ENCODE data around the gene RNF207. TPM values are rescaled to one million over a fixed set of nuclear protein-coding genes. Genes with fewer than 3 reads are reported as not detected.

RNF207 gene
- total and polyA plus RNA-seq, 10 of the 15 experiments (the other 5 are each of a cell fraction or from before 2014, with no cell fraction given) = 1.7 to 36.4 (median 13.1) TPM

- no peaks in the 10 kb centered on the region for H3K36me3 ChIP-seq (ENCODE audit: control insufficient read depth in 2 of 2, insufficient read depth in 2 of 2, low read length in 1 of 2)
- ChIA-PET SMC1A (ENCODE audit: uncharacterized antibody, unreplicated experiment) (no interaction called here), POLR2A (no interaction called here), CTCF (no interaction called here), RAD21 (ENCODE audit: unreplicated experiment) (no interaction called here)
- no peak overlapping the region for H3K4me3 ChIP-seq
- ATAC-seq (no peak), FAIRE-seq (no peak), DNase-seq (ENCODE audit: low read depth, low spot score) (no peak)
- H2AFZ ChIP-seq (ENCODE audit: control insufficient read depth, low read depth, low read length) = no peak overlapping the region
- H4K20me1 ChIP-seq (ENCODE audit: control insufficient read depth, insufficient read depth) = no peaks in the 10 kb centered on the region
- no peak overlapping the region for H3K4me2 ChIP-seq (ENCODE audit: control insufficient read depth, insufficient read depth)
- no peaks in the 10 kb centered on the region for H3K79me2 ChIP-seq (ENCODE audit: control insufficient read depth, insufficient read depth, low read length)
- intact Hi-C loops (cut with micrococcal nuclease; ENCODE audit: unreplicated experiment) (no loop called here), in situ Hi-C loops (cut with MboI) (no loop called here)
- BruUV-seq (replicated peaks) = no TSS peak
- 71% methylated on average over 6 of the region's 6 CpGs for WGBS (ENCODE audit: insufficient coverage, insufficient replicate concordance, low lambda C conversion rate, missing lambda C conversion rate)
- H3K27me3 ChIP-seq (replicated peaks in 1 of 2; ENCODE audit: control insufficient read depth in 2 of 2, insufficient read depth in 2 of 2, low read length in 1 of 2) = peaks cover 0 to 5% of the 10 kb centered on the region in 2 experiments; a peak in 2 of 4 replicates
- no peaks in the 10 kb centered on the region for H3K4me1 ChIP-seq (ENCODE audit: control insufficient read depth, insufficient read depth, low read length)
- TF ChIP-seq SUPT20H (IDR thresholded peaks at IDR 0.05; ENCODE audit: borderline replicate concordance, control insufficient read depth, low read depth, low read length) = no peak
- no peak for TF ChIP-seq NFYA (IDR thresholded peaks at IDR 0.05; ENCODE audit: borderline replicate concordance, low read depth, low read length)
- no peak for TF ChIP-seq PML (IDR thresholded peaks at IDR 0.05; ENCODE audit: low read length)
- TF ChIP-seq RCOR1 (conservative IDR thresholded peaks at IDR 0.05; ENCODE audit: low read depth, low read length) = no peak
- no peak for TF ChIP-seq MEF2A (IDR thresholded peaks at IDR 0.05; ENCODE audit: insufficient read depth, low read depth, low read length)
- TF ChIP-seq SRF (IDR thresholded peaks at IDR 0.05; ENCODE audit: low read depth in 2 of 2, low read length in 2 of 2) = no peak
- no peak for TF ChIP-seq MYB (IDR thresholded peaks at IDR 0.05; ENCODE audit: borderline replicate concordance, low read depth, low read length)
- no peak for TF ChIP-seq ASH2L (IDR thresholded peaks at IDR 0.05; ENCODE audit: borderline replicate concordance, low read depth)
- TF ChIP-seq NFXL1 (IDR thresholded peaks at IDR 0.05; ENCODE audit: borderline replicate concordance) = no peak
- no peak for TF ChIP-seq MTA3 (IDR thresholded peaks at IDR 0.05; ENCODE audit: borderline replicate concordance, low read length)
- no peak for TF ChIP-seq HDAC6 (IDR thresholded peaks at IDR 0.05; ENCODE audit: unreplicated experiment)
- TF ChIP-seq MEF2B (IDR thresholded peaks at IDR 0.05; ENCODE audit: partially characterized antibody, poor library complexity, severe bottlenecking) = no peak
- TF ChIP-seq CBX3 (IDR thresholded peaks at IDR 0.05; ENCODE audit: borderline replicate concordance, low read depth) = no peak
- no peak for TF ChIP-seq HCFC1 (IDR thresholded peaks at IDR 0.05; ENCODE audit: low read length)
- no peak overlapping the region for H3K27ac ChIP-seq (ENCODE audit: control insufficient read depth, insufficient read depth)
- H3K9ac ChIP-seq (ENCODE audit: control insufficient read depth, insufficient read depth, low read length) = no peak overlapping the region
- no peaks in the 10 kb centered on the region; the same call in 2 of the 3 replicates for H3K9me3 ChIP-seq (replicated peaks; ENCODE audit: control insufficient read depth, insufficient read depth, low read length)
Observed at GRCh38 chr1:6175411-6175828, 30.5 kb upstream of the RNF207 start.

Measured in GM12878 (cell line).